DND-41 (cell line): ENCODE measurements around the gene ANXA9.

Experiments
- ATAC-seq: fragments of 200-7000 bp; cut with Tn5 transposase; 3 replicates; pipeline ENCODE4 v1.9.1; 2021; ENCODE audit warnings: low read depth; ENCODE audit not compliant: insufficient read depth
- DNase-seq: peaks from one replicate; pipeline ENCODE4 v3.0.0-alpha.2; 2020
- H2AFZ ChIP-seq: 2 replicates; pipeline ENCODE4 v1.6.0; 2012; ENCODE audit warnings: low read depth, low read length
- H3K27ac ChIP-seq: 2 replicates; pipeline ENCODE4 v1.5.1; 2012; ENCODE audit warnings: low read length, inconsistent platforms
- H3K27me3 ChIP-seq: fragments of 200-600 bp; sonication (generic); 2 replicates; pipeline ENCODE4 v1.6.0; 2012; ENCODE audit warnings: low read length, mild to moderate bottlenecking, inconsistent platforms; ENCODE audit not compliant: insufficient read depth, poor library complexity
- H3K36me3 ChIP-seq: 2 replicates; pipeline ENCODE4 v1.5.1; 2012; ENCODE audit warnings: low read length, inconsistent platforms; ENCODE audit not compliant: insufficient read depth
- H3K4me1 ChIP-seq: 2 replicates; pipeline ENCODE4 v1.5.1; 2012; ENCODE audit warnings: mild to moderate bottlenecking, low read length; ENCODE audit not compliant: insufficient read depth
- H3K4me2 ChIP-seq: 2 replicates; pipeline ENCODE4 v1.6.0; 2012; ENCODE audit warnings: mild to moderate bottlenecking, moderate library complexity, low read length, inconsistent platforms; ENCODE audit not compliant: insufficient read depth
- H3K4me3 ChIP-seq, 2 experiments: fragments of 200-600 bp in 1 of 2; shearing (Covaris generic) in 1 of 2; 2 replicates each; pipeline ENCODE4 v1.5.1; 2012 to 2016; ENCODE audit warnings: inconsistent platforms in 2 of 2, low read length in 2 of 2, mild to moderate bottlenecking in 2 of 2, low read depth in 1 of 2, moderate library complexity in 1 of 2
- H3K79me2 ChIP-seq: 2 replicates; pipeline ENCODE4 v1.6.0; 2012; ENCODE audit warnings: low read length, inconsistent platforms; ENCODE audit not compliant: insufficient read depth
- H3K9ac ChIP-seq: 2 replicates; pipeline ENCODE4 v1.6.0; 2012; ENCODE audit warnings: low read depth, mild to moderate bottlenecking, inconsistent platforms, low read length, moderate library complexity
- H3K9me3 ChIP-seq: 2 replicates; pipeline ENCODE4 v1.5.1; 2012; ENCODE audit warnings: low read length, moderate library complexity, mild to moderate bottlenecking, inconsistent platforms; ENCODE audit not compliant: insufficient read depth, severe bottlenecking
- H4K20me1 ChIP-seq: 2 replicates; pipeline ENCODE4 v1.6.0; 2012; ENCODE audit warnings: low read length; ENCODE audit not compliant: insufficient read depth
- EZH2 ChIP-seq: IDR thresholded peaks from 3 replicates; pipeline ENCODE4 v1.6.1; 2012; ENCODE audit warnings: borderline replicate concordance, low read depth, mild to moderate bottlenecking, moderate library complexity, low read length, inconsistent platforms; ENCODE audit not compliant: severe bottlenecking
- TF ChIP-seq, protein P1 (sequence below): IDR thresholded peaks from 2 replicates; pipeline ENCODE4 v1.5.1; 2012; ENCODE audit warnings: borderline replicate concordance, low read length, moderate library complexity, mild to moderate bottlenecking; ENCODE audit not compliant: poor library complexity, severe bottlenecking; ENCODE audit errors: extremely low read depth

ANXA9 gene

GRCh38 chr1:150994248-150994647 is 12.2 kb downstream of the ANXA9 start:
- no peaks in the 10 kb centered on the region for H3K9me3 ChIP-seq
- ATAC-seq (no peak), DNase-seq (no peak)
- H3K4me3 ChIP-seq: no peak overlapping the region
- H3K27ac ChIP-seq: no peak overlapping the region
- H3K4me2 ChIP-seq: no peak overlapping the region
- no peaks in the 10 kb centered on the region; the same call in 1 of the 2 replicates for H3K36me3 ChIP-seq
- TF ChIP-seq, protein P1, sequence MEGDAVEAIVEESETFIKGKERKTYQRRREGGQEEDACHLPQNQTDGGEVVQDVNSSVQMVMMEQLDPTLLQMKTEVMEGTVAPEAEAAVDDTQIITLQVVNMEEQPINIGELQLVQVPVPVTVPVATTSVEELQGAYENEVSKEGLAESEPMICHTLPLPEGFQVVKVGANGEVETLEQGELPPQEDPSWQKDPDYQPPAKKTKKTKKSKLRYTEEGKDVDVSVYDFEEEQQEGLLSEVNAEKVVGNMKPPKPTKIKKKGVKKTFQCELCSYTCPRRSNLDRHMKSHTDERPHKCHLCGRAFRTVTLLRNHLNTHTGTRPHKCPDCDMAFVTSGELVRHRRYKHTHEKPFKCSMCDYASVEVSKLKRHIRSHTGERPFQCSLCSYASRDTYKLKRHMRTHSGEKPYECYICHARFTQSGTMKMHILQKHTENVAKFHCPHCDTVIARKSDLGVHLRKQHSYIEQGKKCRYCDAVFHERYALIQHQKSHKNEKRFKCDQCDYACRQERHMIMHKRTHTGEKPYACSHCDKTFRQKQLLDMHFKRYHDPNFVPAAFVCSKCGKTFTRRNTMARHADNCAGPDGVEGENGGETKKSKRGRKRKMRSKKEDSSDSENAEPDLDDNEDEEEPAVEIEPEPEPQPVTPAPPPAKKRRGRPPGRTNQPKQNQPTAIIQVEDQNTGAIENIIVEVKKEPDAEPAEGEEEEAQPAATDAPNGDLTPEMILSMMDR: no peak
- TF ChIP-seq EZH2: no peak
- H3K27me3 ChIP-seq: no peaks in the 10 kb centered on the region
- H3K79me2 ChIP-seq: no peaks in the 10 kb centered on the region
- H3K9ac ChIP-seq: no peak overlapping the region
- no peak overlapping the region for H2AFZ ChIP-seq
- H4K20me1 ChIP-seq: no peaks in the 10 kb centered on the region
- peaks cover 8% of the 10 kb centered on the region for H3K4me1 ChIP-seq

DNA sequence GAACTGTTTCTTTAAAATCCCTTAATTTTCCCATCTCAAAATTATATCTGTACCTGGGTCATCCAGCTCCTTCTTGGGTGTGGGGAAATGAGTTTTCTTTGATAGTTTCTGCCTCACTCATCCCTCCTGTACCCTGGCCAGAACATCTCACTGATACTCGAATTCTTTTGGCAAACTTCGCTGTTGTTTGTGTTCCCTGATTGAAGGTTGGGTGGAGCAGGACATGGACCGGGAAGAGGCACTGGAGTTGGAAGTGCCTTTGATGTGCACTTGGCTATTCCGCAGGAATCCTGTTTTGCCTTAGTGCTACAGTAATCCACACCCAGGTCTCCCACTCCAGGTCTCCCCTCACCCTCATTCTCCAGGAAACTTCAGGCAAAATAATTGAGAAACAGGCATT is 13.4 kb downstream of the ANXA9 start:
- Histone ChIP-seq H3K4me2 (peak overlapping the region; percentile 66), H4K20me1 (no peaks in the 10 kb centered on the region), H3K4me1 (peaks cover 8% of the 10 kb centered on the region), H3K9ac (peak overlapping the region; percentile 22; the same call in 1 of the 2 replicates), H3K4me3 (0 out of 4 replicates have a peak overlapping the region, but pooled peaks of 1 of the 2 experiments have one; percentile 43), H3K27ac (peak overlapping the region; percentile 60; the same call in 1 of the 2 replicates), H3K36me3 (no peaks in the 10 kb centered on the region; the same call in 1 of the 2 replicates), H3K79me2 (no peaks in the 10 kb centered on the region), H2AFZ (peak overlapping the region; percentile 93), H3K9me3 (no peaks in the 10 kb centered on the region), H3K27me3 (no peaks in the 10 kb centered on the region)
- TF ChIP-seq, protein P1: no peak
- TF ChIP-seq EZH2: no peak
- ATAC-seq (no peak), DNase-seq (no peak)

- peaks cover 8% of the 10 kb centered on the region for H3K4me1 ChIP-seq
- H4K20me1 ChIP-seq: no peaks in the 10 kb centered on the region
- DNase-seq: peak; percentile 45
- H3K9ac ChIP-seq: peak overlapping the region; percentile 22; the same call in 1 of the 2 replicates
- peak overlapping the region; percentile 93 for H2AFZ ChIP-seq
- H3K27me3 ChIP-seq: no peaks in the 10 kb centered on the region
- H3K36me3 ChIP-seq: no peaks in the 10 kb centered on the region; the same call in 1 of the 2 replicates
- no peaks in the 10 kb centered on the region for H3K9me3 ChIP-seq
- no peak for TF ChIP-seq EZH2
- TF ChIP-seq, protein P1: peak; percentile 74
- no peaks in the 10 kb centered on the region for H3K79me2 ChIP-seq
- peak overlapping the region in 1 of 2 experiments; percentile 43; a peak in 1 of 4 replicates for H3K4me3 ChIP-seq
- ATAC-seq: peak; percentile 66
- H3K27ac ChIP-seq: peak overlapping the region; percentile 60; the same call in 1 of the 2 replicates
- peak overlapping the region; percentile 66 for H3K4me2 ChIP-seq
Measured at GRCh38 chr1:150995896-150996295, 13.8 kb downstream of the ANXA9 start.
